Endothelial cell (in vitro differentiated cells): Measurements from ENCODE around the gene MAP7D2. TPM values are rescaled to one million over a fixed set of nuclear protein-coding genes. Genes with fewer than 3 reads are reported as not detected.
"Not testable (repeated sequence)": the region's sequence is repeated elsewhere in the genome, so short reads cannot be mapped to it uniquely, and the experiment has no call there.

ENCODE experiments used
- DNase-seq: peaks from one replicate; pipeline ENCODE4 v3.0.0; 2021; ENCODE audit warnings: low spot score
- H3K27ac Mint-ChIP-seq: one replicate; pipeline ENCODE4 v1.8.0; 2021; ENCODE audit warnings: mixed read lengths, inconsistent platforms; ENCODE audit not compliant: unreplicated experiment
- H3K27me3 Mint-ChIP-seq: one replicate; pipeline ENCODE4 v1.8.0; 2021; ENCODE audit warnings: mild to moderate bottlenecking, moderate library complexity, mixed read lengths, inconsistent platforms; ENCODE audit not compliant: unreplicated experiment
- H3K36me3 Mint-ChIP-seq: one replicate; pipeline ENCODE4 v1.8.0; 2021; ENCODE audit warnings: mild to moderate bottlenecking, low read depth, mixed read lengths, inconsistent platforms; ENCODE audit not compliant: unreplicated experiment
- H3K4me1 Mint-ChIP-seq: one replicate; pipeline ENCODE4 v1.8.0; 2021; ENCODE audit warnings: mild to moderate bottlenecking, mixed read lengths, inconsistent platforms; ENCODE audit not compliant: unreplicated experiment
- H3K4me3 Mint-ChIP-seq: one replicate; pipeline ENCODE4 v1.8.0; 2021; ENCODE audit warnings: mild to moderate bottlenecking, mixed read lengths, inconsistent platforms; ENCODE audit not compliant: unreplicated experiment
- H3K9me3 Mint-ChIP-seq: one replicate; pipeline ENCODE4 v1.8.0; 2021; ENCODE audit warnings: mixed read lengths, inconsistent platforms; ENCODE audit not compliant: unreplicated experiment
- long read RNA-seq: library from polyadenylated mRNA; unstranded; transcript quantifications from one replicate; pipeline ENCODE4 v2.0.0, GENCODE V29; 2020; ENCODE audit not compliant: unreplicated experiment
- total RNA-seq: library from RNA; stranded (reverse); fragmentation: NEBNext Ultra II Directional; extraction: Animal tissue kit (Norgen Biotek cat#: 25700); gene quantifications from one replicate; pipeline ENCODE4 v1.2.1, GENCODE V29; 2021; ENCODE audit not compliant: unreplicated experiment
- TF ChIP-seq, protein P1 (sequence below): fragments of 200-600 bp; sonication (generic); IDR thresholded peaks from one replicate; pipeline ENCODE4 v1.5.0; 2021; ENCODE audit warnings: antibody characterized with exemption; ENCODE audit not compliant: unreplicated experiment

Gene MAP7D2
- total RNA-seq = 2.7 TPM
- long read RNA-seq = 0 reads

DNA sequence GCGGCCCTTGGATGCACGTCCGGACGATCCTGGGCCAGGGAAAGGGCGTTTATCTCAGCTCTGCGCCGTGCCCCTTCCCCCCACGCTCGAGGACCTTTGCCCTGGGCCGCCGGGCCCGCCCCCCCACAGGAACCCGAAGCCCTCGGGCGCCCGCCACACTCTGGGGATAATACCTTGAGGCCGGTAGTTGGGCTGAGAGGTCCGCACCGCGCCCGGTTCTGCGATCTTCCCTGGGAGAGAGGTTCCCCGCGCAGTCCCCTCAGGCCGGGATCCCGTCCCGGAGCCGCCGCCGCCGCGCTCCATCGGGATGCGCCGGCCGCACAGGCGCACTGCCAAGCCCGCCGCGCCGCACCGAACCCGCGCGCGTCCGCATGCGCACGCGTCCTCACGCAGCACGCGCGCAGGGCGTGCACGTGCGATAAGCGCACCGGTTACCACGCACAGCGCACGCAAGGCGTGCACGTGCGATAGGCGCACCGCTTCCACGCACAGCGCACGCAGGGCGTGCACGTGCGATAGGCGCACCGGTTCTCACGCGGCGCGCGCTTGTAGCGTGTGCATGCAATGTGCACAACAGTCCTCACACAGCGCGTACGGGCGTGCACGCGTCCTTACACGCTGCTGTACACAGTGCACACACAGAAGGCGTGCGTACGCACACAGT lies at the start of gene MAP7D2:
MAP7D2 (minus strand) TSS at position 331 of the 664 bp plus-strand sequence; CDS start at position 303, 28 bp downstream.
- Mint-ChIP-seq H3K9me3 (no peaks in the 10 kb centered on the region), H3K27me3 (peaks cover 5% of the 10 kb centered on the region), H3K27ac (no peak within 1 kb of the TSS), H3K36me3 (no peaks in the 10 kb centered on the region), H3K4me3 (peak within 1 kb of the TSS; percentile 37), H3K4me1 (no peaks in the 10 kb centered on the region)
- DNase-seq = peak; percentile 11
- TF ChIP-seq, protein P1, sequence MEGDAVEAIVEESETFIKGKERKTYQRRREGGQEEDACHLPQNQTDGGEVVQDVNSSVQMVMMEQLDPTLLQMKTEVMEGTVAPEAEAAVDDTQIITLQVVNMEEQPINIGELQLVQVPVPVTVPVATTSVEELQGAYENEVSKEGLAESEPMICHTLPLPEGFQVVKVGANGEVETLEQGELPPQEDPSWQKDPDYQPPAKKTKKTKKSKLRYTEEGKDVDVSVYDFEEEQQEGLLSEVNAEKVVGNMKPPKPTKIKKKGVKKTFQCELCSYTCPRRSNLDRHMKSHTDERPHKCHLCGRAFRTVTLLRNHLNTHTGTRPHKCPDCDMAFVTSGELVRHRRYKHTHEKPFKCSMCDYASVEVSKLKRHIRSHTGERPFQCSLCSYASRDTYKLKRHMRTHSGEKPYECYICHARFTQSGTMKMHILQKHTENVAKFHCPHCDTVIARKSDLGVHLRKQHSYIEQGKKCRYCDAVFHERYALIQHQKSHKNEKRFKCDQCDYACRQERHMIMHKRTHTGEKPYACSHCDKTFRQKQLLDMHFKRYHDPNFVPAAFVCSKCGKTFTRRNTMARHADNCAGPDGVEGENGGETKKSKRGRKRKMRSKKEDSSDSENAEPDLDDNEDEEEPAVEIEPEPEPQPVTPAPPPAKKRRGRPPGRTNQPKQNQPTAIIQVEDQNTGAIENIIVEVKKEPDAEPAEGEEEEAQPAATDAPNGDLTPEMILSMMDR = no peak

DNA sequence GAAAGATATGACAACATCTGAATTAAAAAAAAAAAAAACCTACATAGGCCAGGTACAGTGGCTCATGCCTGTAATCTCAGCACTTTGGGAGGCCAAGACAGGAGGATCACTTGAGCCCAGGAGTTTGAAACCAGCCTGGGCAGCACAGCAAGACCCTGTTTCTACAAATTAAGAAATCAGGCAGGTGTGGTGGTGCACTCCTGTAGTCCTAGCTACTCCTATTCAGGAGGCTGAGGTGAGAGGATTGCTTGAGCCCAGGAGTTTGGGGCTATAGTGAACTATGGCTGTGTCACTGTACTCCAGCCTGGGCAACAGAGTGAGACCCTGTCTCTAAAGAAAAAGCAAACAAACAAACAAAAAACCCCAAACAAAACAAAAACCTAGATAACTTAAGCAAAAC lies 45.8 kb upstream of the MAP7D2 start:
- H3K27me3 Mint-ChIP-seq, H3K27ac Mint-ChIP-seq, H3K4me3 Mint-ChIP-seq, H3K4me1 Mint-ChIP-seq, H3K9me3 Mint-ChIP-seq, DNase-seq: not testable (repeated sequence)
- peaks cover 18% of the 10 kb centered on the region for H3K36me3 Mint-ChIP-seq

DNA sequence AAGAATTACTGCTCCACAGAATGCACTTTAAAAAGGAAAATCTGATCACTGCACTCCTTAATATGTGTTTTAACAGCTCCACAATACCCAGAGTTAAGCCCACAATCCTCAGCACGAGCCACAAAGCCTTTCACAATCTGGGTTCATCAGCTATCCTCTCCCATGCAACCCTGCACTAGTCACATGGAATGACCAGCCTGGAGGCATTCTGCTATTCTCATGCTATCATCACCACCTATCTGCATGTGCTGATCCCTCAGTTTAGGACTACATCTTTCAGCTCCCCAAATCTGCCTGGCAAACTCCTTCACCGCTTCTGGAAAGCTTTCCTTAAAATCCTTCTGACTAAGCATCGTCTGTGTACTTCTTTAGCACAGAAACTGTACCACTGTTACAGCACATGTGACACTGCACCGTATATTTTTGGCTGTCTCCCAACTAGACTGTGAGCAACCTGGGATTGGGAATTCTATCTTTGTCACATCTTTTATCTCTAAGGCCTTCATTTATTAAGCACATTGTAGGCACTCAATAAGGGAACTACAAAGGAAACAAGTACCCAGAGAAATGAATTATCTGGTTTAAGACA lies 43.2 kb upstream of the MAP7D2 start:
- Mint-ChIP-seq H3K27me3 (no peaks in the 10 kb centered on the region), H3K9me3 (no peaks in the 10 kb centered on the region)
- TF ChIP-seq, protein P1 = no peak

DNA sequence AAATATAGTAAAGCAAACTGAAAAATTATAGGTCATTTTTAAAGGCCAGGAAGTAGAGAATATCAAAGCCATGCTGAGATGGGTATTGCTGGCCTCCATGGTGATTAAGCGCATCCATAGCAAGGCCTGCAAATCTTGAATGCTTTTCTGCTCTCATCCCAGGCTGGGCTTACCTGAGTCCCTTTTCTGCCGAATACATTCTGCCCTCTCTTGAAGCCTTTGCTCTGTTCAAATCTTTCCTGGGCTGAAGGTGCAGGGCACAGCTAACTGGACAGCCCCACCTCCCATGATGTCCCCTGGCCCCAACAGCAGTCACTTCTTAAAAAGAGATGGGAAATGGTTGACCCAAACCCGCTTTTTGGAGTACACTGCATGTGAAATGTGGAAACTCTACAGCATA lies 35.0 kb upstream of the MAP7D2 start:
- no peak overlapping the region for H3K4me3 Mint-ChIP-seq
- TF ChIP-seq, protein P1 = no peak
- DNase-seq = no peak
- no peaks in the 10 kb centered on the region for H3K27me3 Mint-ChIP-seq
- no peaks in the 10 kb centered on the region for H3K4me1 Mint-ChIP-seq
- H3K27ac Mint-ChIP-seq = no peak overlapping the region
- H3K36me3 Mint-ChIP-seq = peaks cover 24% of the 10 kb centered on the region
- no peaks in the 10 kb centered on the region for H3K9me3 Mint-ChIP-seq

More for the DNA sequence above, 43.2 kb upstream of the MAP7D2 start:
- no peak overlapping the region for H3K4me3 Mint-ChIP-seq
- H3K27ac Mint-ChIP-seq = no peak overlapping the region
- H3K36me3 Mint-ChIP-seq = peaks cover 29% of the 10 kb centered on the region
- H3K4me1 Mint-ChIP-seq = no peaks in the 10 kb centered on the region
- DNase-seq = no peak

DNA sequence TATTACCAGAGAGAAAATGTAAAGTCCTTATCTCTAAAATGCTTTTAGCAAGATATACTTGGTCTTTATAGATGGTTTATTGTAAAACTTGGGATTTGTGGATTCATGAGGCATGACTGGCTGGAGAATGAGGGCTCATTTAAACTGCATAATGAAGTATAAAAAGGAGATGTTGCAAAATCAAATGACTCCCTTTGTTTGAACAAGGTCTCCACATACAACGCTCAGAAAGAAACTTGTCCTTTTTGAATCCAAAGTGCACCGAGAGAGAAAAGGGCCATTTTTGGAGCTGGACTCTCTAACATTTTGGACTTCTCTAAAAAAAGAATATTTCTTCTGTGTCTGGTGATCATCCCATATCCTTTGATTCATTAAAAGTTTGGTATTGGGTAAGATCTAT lies 32.6 kb upstream of the MAP7D2 start:
- TF ChIP-seq, protein P1 = no peak
- Mint-ChIP-seq H3K27ac (no peak overlapping the region), H3K27me3 (no peaks in the 10 kb centered on the region), H3K4me3 (no peak overlapping the region), H3K9me3 (no peaks in the 10 kb centered on the region), H3K36me3 (peaks cover 11% of the 10 kb centered on the region), H3K4me1 (no peaks in the 10 kb centered on the region)
- no peak for DNase-seq
